HCT116 (cell line): ENCODE measurements around the gene MOB3A. TPM values are rescaled to one million over a fixed set of nuclear protein-coding genes. Genes with fewer than 3 reads are reported as not detected.

ENCODE experiments used
- ATAC-seq: fragments of 200-7000 bp; cut with Tn5 transposase; 2 replicates; pipeline ENCODE4 v1.9.1; 2020; ENCODE audit warnings: mild to moderate bottlenecking, moderate library complexity
- BruUV-seq: library from RNA; stranded (reverse); fragments of 400-500 nt; replicated peaks from 2 replicates; lab custom pipeline; 2021; lab: Mats Ljungman, UMichigan
- CTCF ChIA-PET: fragments of 300-600 bp; sonication (Branson Sonifier 250); formaldehyde crosslinking; loops from one replicate; lab custom pipeline; 2021; ENCODE audit warnings: antibody characterized with exemption; lab: Charles Lee
- POLR2A ChIA-PET: fragments of 300-600, 350-600 bp; sonication (Branson Sonifier 250); formaldehyde crosslinking; loops from one replicate; lab custom pipeline; 2021; ENCODE audit warnings: antibody characterized with exemption; lab: Charles Lee
- RAD21 ChIA-PET, 2 experiments: fragments of 300-600 bp; sonication (Branson Sonifier 250); formaldehyde crosslinking; loops; one replicate each; lab custom pipeline; 2023; ENCODE audit warnings: low total read pairs in 2 of 2; ENCODE audit not compliant: uncharacterized antibody in 2 of 2, unreplicated experiment in 2 of 2, low non-redundant PET in 1 of 2; lab: Charles Lee
- DNase-seq: peaks from one replicate; pipeline ENCODE4 v3.0.0-alpha.2; 2010; ENCODE audit warnings: low read depth, low spot score
- H2AFZ ChIP-seq: fragments of 200-600 bp; shearing (Covaris generic), sonication (generic); 2 replicates; pipeline ENCODE4 v1.6.1; 2017; ENCODE audit warnings: low read depth, mixed run types, mixed read lengths, antibody characterized with exemption, low read length; ENCODE audit not compliant: poor library complexity, severe bottlenecking
- H3K27ac ChIP-seq: 2 replicates; pipeline ENCODE4 v1.5.1; 2012; ENCODE audit warnings: low read depth, low read length
- H3K27me3 ChIP-seq: fragments of 200-600 bp; sonication (generic); 2 replicates; pipeline ENCODE4 v1.6.1; 2016; ENCODE audit warnings: mixed run types, low read length, mixed read lengths; ENCODE audit not compliant: insufficient read depth
- H3K36me3 ChIP-seq, 2 experiments: fragments of 200-500 bp in 1 of 2; fragments of 200-600 bp in 1 of 2; sonication (Bioruptor generic) in 1 of 2; sonication (generic) in 1 of 2; 2 replicates each; pipeline versions ENCODE4 v1.5.1 to v1.6.1; 2014 to 2016; ENCODE audit warnings: low read length in 2 of 2, inconsistent platforms in 1 of 2, mixed read lengths in 1 of 2, mixed run types in 1 of 2; ENCODE audit not compliant: insufficient read depth in 2 of 2, control insufficient read depth in 1 of 2
- H3K4me1 ChIP-seq, 2 experiments: fragments of 200-600 bp in 1 of 2; sonication (generic) in 1 of 2; 2 replicates each; pipeline versions ENCODE4 v1.5.1 to v1.6.1; 2012 to 2017; ENCODE audit warnings: low read length in 2 of 2, inconsistent platforms in 1 of 2, mild to moderate bottlenecking in 1 of 2, mixed read lengths in 1 of 2, mixed run types in 1 of 2, moderate library complexity in 1 of 2; ENCODE audit not compliant: insufficient read depth in 2 of 2, control insufficient read depth in 1 of 2
- H3K4me2 ChIP-seq: fragments of 200-600 bp; sonication (generic); 2 replicates; pipeline ENCODE4 v1.6.1; 2017; ENCODE audit warnings: mixed run types, low read length, mixed read lengths
- H3K4me3 ChIP-seq, 2 experiments: fragments of 200-600 bp in 1 of 2; sonication (generic) in 1 of 2; replicated peaks in 1 of 2; 2 replicates each; pipeline ENCODE4 v1.5.1; 2011 to 2016; ENCODE audit warnings: low read length in 2 of 2, control low read depth in 1 of 2, low read depth in 1 of 2, mild to moderate bottlenecking in 1 of 2, mixed read lengths in 1 of 2, mixed run types in 1 of 2
- H3K79me2 ChIP-seq: fragments of 200-600 bp; sonication (generic); 2 replicates; pipeline ENCODE4 v1.6.1; 2017; ENCODE audit warnings: mild to moderate bottlenecking, mixed run types, low read length, moderate library complexity, mixed read lengths; ENCODE audit not compliant: insufficient read depth
- H3K9ac ChIP-seq: fragments of 200-600 bp; sonication (generic); 2 replicates; pipeline ENCODE4 v1.6.1; 2016; ENCODE audit warnings: low read length, mixed read lengths
- H3K9me2 ChIP-seq: fragments of 200-600 bp; sonication (generic), shearing (Covaris generic); 2 replicates; pipeline ENCODE4 v1.6.1; 2017; ENCODE audit warnings: mixed run types, mild to moderate bottlenecking, moderate library complexity; ENCODE audit not compliant: insufficient read depth
- H3K9me3 ChIP-seq, 2 experiments: fragments of 200-500 bp in 1 of 2; fragments of 200-600 bp in 1 of 2; sonication (Bioruptor generic) in 1 of 2; sonication (generic) in 1 of 2; 2 replicates each; pipeline ENCODE4 v1.6.1; 2014 to 2017; ENCODE audit warnings: low read length in 2 of 2, mixed read lengths in 2 of 2, inconsistent platforms in 1 of 2, low read depth in 1 of 2, mild to moderate bottlenecking in 1 of 2, mixed run types in 1 of 2, moderate library complexity in 1 of 2; ENCODE audit not compliant: control insufficient read depth in 1 of 2, insufficient read depth in 1 of 2
- H4K20me1 ChIP-seq: fragments of 200-600 bp; sonication (generic), shearing (Covaris generic); 2 replicates; pipeline ENCODE4 v1.6.1; 2017; ENCODE audit warnings: mixed run types, mild to moderate bottlenecking, moderate library complexity; ENCODE audit not compliant: insufficient read depth
- CBX3 ChIP-seq: IDR thresholded peaks from 2 replicates; pipeline ENCODE4 v1.6.1; 2012; ENCODE audit warnings: low read depth
- EGR1 ChIP-seq: IDR thresholded peaks from 2 replicates; pipeline ENCODE4 v1.6.1; 2012; ENCODE audit warnings: low read depth
- ELF1 ChIP-seq: IDR thresholded peaks from 2 replicates; pipeline ENCODE4 v1.6.1; 2012; ENCODE audit warnings: low read depth, borderline replicate concordance
- EZH2 ChIP-seq: fragments of 200-600 bp; sonication (generic); IDR thresholded peaks from 2 replicates; pipeline ENCODE4 v1.6.1; 2017; ENCODE audit warnings: antibody characterized with exemption, mixed run types
- EZH2phosphoT487 ChIP-seq: fragments of 200-600 bp; IDR thresholded peaks from 2 replicates; pipeline ENCODE4 v1.6.1; 2018; ENCODE audit warnings: antibody characterized with exemption, borderline replicate concordance
- FOSL1 ChIP-seq: IDR thresholded peaks from 2 replicates; pipeline ENCODE4 v1.6.1; 2012; ENCODE audit warnings: low read depth
- JUND ChIP-seq: IDR thresholded peaks from 2 replicates; pipeline ENCODE4 v1.6.1; 2012
- POLR2A ChIP-seq: IDR thresholded peaks from 2 replicates; pipeline ENCODE4 v1.7.0; 2011; ENCODE audit warnings: borderline replicate concordance; ENCODE audit not compliant: insufficient read depth, insufficient read length; ENCODE audit errors: extremely low read depth
- POLR2AphosphoS5 ChIP-seq: IDR thresholded peaks from 2 replicates; pipeline ENCODE4 v1.6.1; 2011; ENCODE audit warnings: mild to moderate bottlenecking, low read depth, low read length, moderate library complexity
- RAD21 ChIP-seq: IDR thresholded peaks from 2 replicates; pipeline ENCODE4 v1.6.1; 2012; ENCODE audit warnings: low read depth, mild to moderate bottlenecking
- SIN3A ChIP-seq: IDR thresholded peaks from 2 replicates; pipeline ENCODE4 v1.6.1; 2012; ENCODE audit warnings: low read depth
- SP1 ChIP-seq: IDR thresholded peaks from 2 replicates; pipeline ENCODE4 v1.6.1; 2012; ENCODE audit warnings: low read depth
- SRF ChIP-seq: IDR thresholded peaks from 2 replicates; pipeline ENCODE4 v1.6.1; 2012; ENCODE audit warnings: low read depth
- TCF7L2 ChIP-seq: IDR thresholded peaks from 2 replicates; pipeline ENCODE4 v1.7.0; 2011; ENCODE audit warnings: borderline replicate concordance, inconsistent platforms; ENCODE audit not compliant: insufficient read depth, insufficient read length; ENCODE audit errors: extremely low read depth
- ZFX ChIP-seq: fragments of 450-650 bp; IDR thresholded peaks from 2 replicates; pipeline ENCODE4 v1.6.1; 2017
- ZNF274 ChIP-seq: fragments of 200-500 bp; sonication (Bioruptor generic); IDR thresholded peaks from 2 replicates; pipeline ENCODE4 v1.6.1; 2014; ENCODE audit warnings: mild to moderate bottlenecking, low read depth, low read length, inconsistent platforms
- intact Hi-C: fragments of 100-400 bp; cut with micrococcal nuclease; formaldehyde crosslinking; loops from 2 replicates; pipeline ENCODE4 v1.10.0; 2022
- total RNA-seq: library from RNA; stranded (reverse); gene quantifications from one replicate; pipeline ENCODE4 v1.2.1, GENCODE V29; 2021; ENCODE audit not compliant: unreplicated experiment
- TF ChIP-seq, protein P1 (sequence below): IDR thresholded peaks from 2 replicates; pipeline ENCODE4 v1.6.1; 2012
- TF ChIP-seq, protein P2 (sequence below), 3 experiments: fragments of 200-600 bp in 1 of 3; sonication (generic) in 1 of 3; IDR thresholded peaks in 2 of 3; conservative IDR thresholded peaks in 1 of 3; 2 replicates each; pipeline ENCODE4 v1.5.1; 2012 to 2017; ENCODE audit warnings: low read depth in 2 of 3, low read length in 2 of 3, antibody characterized with exemption in 1 of 3, borderline replicate concordance in 1 of 3, control low read depth in 1 of 3, mild to moderate bottlenecking in 1 of 3, mixed read lengths in 1 of 3, mixed run types in 1 of 3, moderate library complexity in 1 of 3; ENCODE audit not compliant: insufficient read depth in 1 of 3
- TF ChIP-seq, protein P3 (sequence below): IDR thresholded peaks from 2 replicates; pipeline ENCODE4 v1.6.1; 2012
- TF ChIP-seq, protein P4 (sequence below): IDR thresholded peaks from 2 replicates; pipeline ENCODE4 v1.6.1; 2011; ENCODE audit warnings: mild to moderate bottlenecking, low read length, moderate library complexity; ENCODE audit not compliant: insufficient replicate concordance; ENCODE audit errors: extremely low read depth

MOB3A gene
- total RNA-seq, 1 experiment from 2014 or later: 32.1 TPM

DNA sequence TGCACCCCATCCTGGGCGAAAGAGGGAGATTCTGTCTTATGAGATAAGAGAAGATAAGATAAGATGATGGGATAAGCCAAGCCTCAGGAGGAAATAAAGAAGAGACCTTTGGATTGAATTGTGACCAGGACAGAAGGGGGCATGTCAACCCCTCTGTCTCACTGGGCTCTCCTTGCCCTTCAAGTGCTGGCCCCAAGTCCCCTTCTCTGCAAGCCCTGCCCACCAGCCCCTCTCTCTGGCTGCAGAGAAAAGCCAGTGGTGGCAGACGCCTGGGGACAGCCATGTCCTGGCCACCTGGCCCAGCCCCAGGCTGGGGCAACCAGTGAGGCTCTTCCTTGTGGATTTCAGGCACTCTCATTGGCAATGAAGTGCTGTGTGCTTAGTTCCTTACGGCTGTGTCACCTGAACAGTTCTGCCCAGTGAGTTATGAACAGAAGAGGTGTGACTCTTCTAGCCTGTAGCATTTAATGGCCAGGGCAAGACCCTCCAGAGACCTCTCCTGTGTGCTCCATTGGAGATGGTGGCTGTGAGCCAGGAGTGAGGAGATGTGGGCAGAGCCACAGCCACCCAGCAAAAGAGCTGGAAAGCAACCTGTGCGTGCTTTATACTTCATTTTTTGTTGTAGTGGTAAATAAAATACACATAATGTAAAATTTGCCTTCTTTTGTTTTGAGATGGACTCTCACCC, 74.5 kb downstream of the MOB3A start:
- H3K4me3 ChIP-seq: no peak overlapping the region
- ChIA-PET CTCF (no interaction called here), RAD21 (no interaction called here), POLR2A (no interaction called here)
- BruUV-seq: no TSS peak
- no peaks in the 10 kb centered on the region for H3K27me3 ChIP-seq
- ATAC-seq (no peak), DNase-seq (no peak)
- H3K9me3 ChIP-seq: no peaks in the 10 kb centered on the region
- H3K27ac ChIP-seq: no peak overlapping the region; the same call in 1 of the 2 replicates
- H3K4me2 ChIP-seq: no peak overlapping the region
- TF ChIP-seq POLR2AphosphoS5 (no peak), SIN3A (no peak), FOSL1 (no peak), ZNF274 (no peak), EGR1 (no peak), ELF1 (no peak), SP1 (no peak), EZH2phosphoT487 (no peak), TCF7L2 (no peak), POLR2A (no peak), ZFX (no peak), RAD21 (no peak), JUND (no peak), EZH2 (no peak), CBX3 (no peak), SRF (no peak)
- TF ChIP-seq, protein P1, sequence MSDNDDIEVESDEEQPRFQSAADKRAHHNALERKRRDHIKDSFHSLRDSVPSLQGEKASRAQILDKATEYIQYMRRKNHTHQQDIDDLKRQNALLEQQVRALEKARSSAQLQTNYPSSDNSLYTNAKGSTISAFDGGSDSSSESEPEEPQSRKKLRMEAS: no peak
- TF ChIP-seq, protein P2, sequence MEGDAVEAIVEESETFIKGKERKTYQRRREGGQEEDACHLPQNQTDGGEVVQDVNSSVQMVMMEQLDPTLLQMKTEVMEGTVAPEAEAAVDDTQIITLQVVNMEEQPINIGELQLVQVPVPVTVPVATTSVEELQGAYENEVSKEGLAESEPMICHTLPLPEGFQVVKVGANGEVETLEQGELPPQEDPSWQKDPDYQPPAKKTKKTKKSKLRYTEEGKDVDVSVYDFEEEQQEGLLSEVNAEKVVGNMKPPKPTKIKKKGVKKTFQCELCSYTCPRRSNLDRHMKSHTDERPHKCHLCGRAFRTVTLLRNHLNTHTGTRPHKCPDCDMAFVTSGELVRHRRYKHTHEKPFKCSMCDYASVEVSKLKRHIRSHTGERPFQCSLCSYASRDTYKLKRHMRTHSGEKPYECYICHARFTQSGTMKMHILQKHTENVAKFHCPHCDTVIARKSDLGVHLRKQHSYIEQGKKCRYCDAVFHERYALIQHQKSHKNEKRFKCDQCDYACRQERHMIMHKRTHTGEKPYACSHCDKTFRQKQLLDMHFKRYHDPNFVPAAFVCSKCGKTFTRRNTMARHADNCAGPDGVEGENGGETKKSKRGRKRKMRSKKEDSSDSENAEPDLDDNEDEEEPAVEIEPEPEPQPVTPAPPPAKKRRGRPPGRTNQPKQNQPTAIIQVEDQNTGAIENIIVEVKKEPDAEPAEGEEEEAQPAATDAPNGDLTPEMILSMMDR (IDR thresholded peaks at IDR 0.05 in 2 of 3, conservative IDR thresholded peaks at IDR 0.05 in 1 of 3; ENCODE audit: borderline replicate concordance in 1 of 3, insufficient read depth in 1 of 3, low read depth in 2 of 3, low read length in 2 of 3): no peak
- TF ChIP-seq, protein P3, sequence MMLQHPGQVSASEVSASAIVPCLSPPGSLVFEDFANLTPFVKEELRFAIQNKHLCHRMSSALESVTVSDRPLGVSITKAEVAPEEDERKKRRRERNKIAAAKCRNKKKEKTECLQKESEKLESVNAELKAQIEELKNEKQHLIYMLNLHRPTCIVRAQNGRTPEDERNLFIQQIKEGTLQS: no peak
- TF ChIP-seq, protein P4, sequence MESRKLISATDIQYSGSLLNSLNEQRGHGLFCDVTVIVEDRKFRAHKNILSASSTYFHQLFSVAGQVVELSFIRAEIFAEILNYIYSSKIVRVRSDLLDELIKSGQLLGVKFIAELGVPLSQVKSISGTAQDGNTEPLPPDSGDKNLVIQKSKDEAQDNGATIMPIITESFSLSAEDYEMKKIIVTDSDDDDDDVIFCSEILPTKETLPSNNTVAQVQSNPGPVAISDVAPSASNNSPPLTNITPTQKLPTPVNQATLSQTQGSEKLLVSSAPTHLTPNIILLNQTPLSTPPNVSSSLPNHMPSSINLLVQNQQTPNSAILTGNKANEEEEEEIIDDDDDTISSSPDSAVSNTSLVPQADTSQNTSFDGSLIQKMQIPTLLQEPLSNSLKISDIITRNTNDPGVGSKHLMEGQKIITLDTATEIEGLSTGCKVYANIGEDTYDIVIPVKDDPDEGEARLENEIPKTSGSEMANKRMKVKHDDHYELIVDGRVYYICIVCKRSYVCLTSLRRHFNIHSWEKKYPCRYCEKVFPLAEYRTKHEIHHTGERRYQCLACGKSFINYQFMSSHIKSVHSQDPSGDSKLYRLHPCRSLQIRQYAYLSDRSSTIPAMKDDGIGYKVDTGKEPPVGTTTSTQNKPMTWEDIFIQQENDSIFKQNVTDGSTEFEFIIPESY: no peak
- no peaks in the 10 kb centered on the region for H3K9me2 ChIP-seq
- peaks cover 14 to 21% of the 10 kb centered on the region in 2 experiments; a peak in 3 of 4 replicates for H3K4me1 ChIP-seq
- no peaks in the 10 kb centered on the region for H4K20me1 ChIP-seq
- H3K79me2 ChIP-seq: no peaks in the 10 kb centered on the region
- no peak overlapping the region for H2AFZ ChIP-seq
- intact Hi-C loops: no loop called here
- H3K9ac ChIP-seq: no peak overlapping the region
- H3K36me3 ChIP-seq: no peaks in the 10 kb centered on the region
